ENCODE measurements around the gene SDC3. TPM values are rescaled to one million over a fixed set of nuclear protein-coding genes. Genes with fewer than 3 reads are reported as not detected.
A peak's percentile ranks its signal among the peaks of the same experiment; 100 is the strongest.

The SDC3 gene
- polyA plus RNA-seq, 3 donors: 0.05 to 1.2 (median 0.12) TPM

- 80% methylated on average over 8 of the region's 9 CpGs for WGBS (ENCODE audit: insufficient coverage)
- no peak overlapping the region for H3K27ac ChIP-seq (ENCODE audit: low read depth in 1 of 2, low read length in 2 of 2)
These were observed 36.3 kb downstream of the SDC3 start for GRCh38 chr1:30872033-30872947.

More at GRCh38 chr1:30872033-30872947, 36.3 kb downstream of the SDC3 start:
- Mint-ChIP-seq H3K36me3 (no peaks in the 10 kb centered on the region), H3K4me3 (no peak overlapping the region), H3K27me3 (ENCODE audit: low read depth in 3 of 3) (peaks cover 22 to 71% (median 41%) of the 10 kb centered on the region in 3 donors), H3K4me1 (peaks cover 20% of the 10 kb centered on the region), H3K9me3 (peaks cover 15 to 38% (median 25%) of the 10 kb centered on the region in 7 donors), H3K27ac (peak overlapping the region in 2 of 7 donors; percentile 1 to 58)
- Histone ChIP-seq H3K79me2 (ENCODE audit: insufficient read depth, low read length) (no peaks in the 10 kb centered on the region), H3K4me3 (replicated peaks in 1 of 3; ENCODE audit: low read depth in 2 of 3, low read length in 3 of 3) (no peak overlapping the region), H3K4me1 (ENCODE audit: control insufficient read depth in 1 of 2, insufficient read depth in 2 of 2, low read length in 2 of 2) (peaks cover 5 to 7% of the 10 kb centered on the region in 2 donors), H3K27me3 (ENCODE audit: control insufficient read depth in 2 of 2, insufficient read depth in 2 of 2, low read length in 2 of 2) (peaks cover 0 to 27% of the 10 kb centered on the region in 2 donors), H3K9me3 (replicated peaks in 1 of 2; ENCODE audit: control insufficient read depth in 1 of 2, insufficient read depth in 1 of 2, low read length in 2 of 2) (peaks cover 0 to 27% of the 10 kb centered on the region in 2 donors), H2AFZ (ENCODE audit: insufficient read depth, low read depth, low read length, poor library complexity, severe bottlenecking) (no peak overlapping the region), H4K20me1 (ENCODE audit: insufficient read depth, low read length) (no peaks in the 10 kb centered on the region), H3K9ac (ENCODE audit: insufficient read depth, low read length, poor library complexity, severe bottlenecking) (no peak overlapping the region), H3K36me3 (replicated peaks in 1 of 2; ENCODE audit: control insufficient read depth in 1 of 2, insufficient read depth in 2 of 2, low read length in 2 of 2) (no peaks in the 10 kb centered on the region), H3K4me2 (replicated peaks; ENCODE audit: extremely low read depth, low read length, poor library complexity, severe bottlenecking) (no peak overlapping the region)
- DNase-seq: peak in 2 of 3 donors; percentile 18 to 47
- no peak for TF ChIP-seq CTCF (IDR thresholded peaks at IDR 0.05)
- intact Hi-C loops (cut with micrococcal nuclease): no loop called here

Data from CD14-positive monocyte (primary cell).